Measurements from ENCODE around the gene CCDC87. TPM values are rescaled to one million over a fixed set of nuclear protein-coding genes. Genes with fewer than 3 reads are reported as not detected.
"Not testable (repeated sequence)": the region's sequence is repeated elsewhere in the genome, so short reads cannot be mapped to it uniquely, and the experiment has no call there.

CCDC87 gene
- total and polyA plus RNA-seq, 4 donors, result 0.21 to 0.77 (median 0.46) TPM

- H3K36me3 ChIP-seq (ENCODE audit: control insufficient read depth, insufficient read depth, low read length), result peaks cover 55% of the 10 kb centered on the region
- peak in 1 of 6 donors; percentile 35 for DNase-seq (ENCODE audit: low read depth in 4 of 6, low spot score in 6 of 6)
These were observed 7.9 kb upstream of the CCDC87 start for GRCh38 chr11:66600631-66601233.

GRCh38 chr11:66600219-66600618, 7.4 kb upstream of the CCDC87 start:
- no peak overlapping the region for H3K4me3 ChIP-seq (ENCODE audit: low read depth, low read length)
- WGBS (ENCODE audit: insufficient coverage), result 75% methylated on average over 1 of the region's 2 CpGs
- H3K4me1 ChIP-seq (ENCODE audit: control insufficient read depth, insufficient read depth, low read length), result peaks cover 30% of the 10 kb centered on the region
- peaks cover 50% of the 10 kb centered on the region for H3K36me3 ChIP-seq (ENCODE audit: control insufficient read depth, insufficient read depth, low read length)
- no peaks in the 10 kb centered on the region for H3K27me3 ChIP-seq (ENCODE audit: control insufficient read depth, insufficient read depth, low read length)
- no peak overlapping the region for H3K27ac ChIP-seq (ENCODE audit: low read depth, low read length)
- DNase-seq (ENCODE audit: low read depth in 4 of 6, low spot score in 6 of 6), result no peak
- no peaks in the 10 kb centered on the region for H3K9me3 ChIP-seq (ENCODE audit: control insufficient read depth, insufficient read depth, low read length)

More at GRCh38 chr11:66600631-66601233, 7.9 kb upstream of the CCDC87 start:
- H3K4me3 ChIP-seq (ENCODE audit: low read depth, low read length), result no peak overlapping the region
- peaks cover 25% of the 10 kb centered on the region for H3K4me1 ChIP-seq (ENCODE audit: control insufficient read depth, insufficient read depth, low read length)
- no CpG with 5 or more reads among the region's 4 CpGs for WGBS (ENCODE audit: insufficient coverage)
- no peak overlapping the region for H3K27ac ChIP-seq (ENCODE audit: low read depth, low read length)
- no peaks in the 10 kb centered on the region for H3K9me3 ChIP-seq (ENCODE audit: control insufficient read depth, insufficient read depth, low read length)
- H3K27me3 ChIP-seq (ENCODE audit: control insufficient read depth, insufficient read depth, low read length), result no peaks in the 10 kb centered on the region

GRCh38 chr11:66598993-66599392, 6.1 kb upstream of the CCDC87 start:
- Histone ChIP-seq H3K27ac (ENCODE audit: low read depth, low read length) (no peak overlapping the region), H3K4me3 (ENCODE audit: low read depth, low read length) (no peak overlapping the region), H3K36me3 (ENCODE audit: control insufficient read depth, insufficient read depth, low read length) (peaks cover 39% of the 10 kb centered on the region), H3K27me3 (ENCODE audit: control insufficient read depth, insufficient read depth, low read length) (no peaks in the 10 kb centered on the region), H3K4me1 (ENCODE audit: control insufficient read depth, insufficient read depth, low read length) (peaks cover 40% of the 10 kb centered on the region), H3K9me3 (ENCODE audit: control insufficient read depth, insufficient read depth, low read length) (no peaks in the 10 kb centered on the region)
- no peak for DNase-seq (ENCODE audit: low read depth in 4 of 6, low spot score in 6 of 6)
- 98% methylated on average over 6 of the region's 6 CpGs for WGBS (ENCODE audit: insufficient coverage)

GRCh38 chr11:66595245-66595904, 2.5 kb upstream of the CCDC87 start:
- peaks cover 4% of the 10 kb centered on the region for H3K9me3 ChIP-seq (ENCODE audit: control insufficient read depth, insufficient read depth, low read length)
- H3K4me3 ChIP-seq (ENCODE audit: low read depth, low read length), result no peak overlapping the region
- H3K27me3 ChIP-seq (ENCODE audit: control insufficient read depth, insufficient read depth, low read length), result no peaks in the 10 kb centered on the region
- peaks cover 20% of the 10 kb centered on the region for H3K36me3 ChIP-seq (ENCODE audit: control insufficient read depth, insufficient read depth, low read length)
- DNase-seq (ENCODE audit: low read depth in 4 of 6, low spot score in 6 of 6), result peak in 4 of 6 donors; percentile 13 to 78 (median 54)
- WGBS (ENCODE audit: insufficient coverage), result 36% methylated on average over 4 of the region's 5 CpGs
- peak overlapping the region; percentile 84 for H3K27ac ChIP-seq (ENCODE audit: low read depth, low read length)
- H3K4me1 ChIP-seq (ENCODE audit: control insufficient read depth, insufficient read depth, low read length), result peaks cover 43% of the 10 kb centered on the region

- H3K27me3 ChIP-seq (ENCODE audit: control insufficient read depth, insufficient read depth, low read length), result no peaks in the 10 kb centered on the region
- peaks cover 4% of the 10 kb centered on the region for H3K36me3 ChIP-seq (ENCODE audit: control insufficient read depth, insufficient read depth, low read length)
- H3K27ac ChIP-seq (ENCODE audit: low read depth, low read length), result no peak overlapping the region
- no peak for DNase-seq (ENCODE audit: low read depth in 4 of 6, low spot score in 6 of 6)
- peaks cover 43% of the 10 kb centered on the region for H3K4me1 ChIP-seq (ENCODE audit: control insufficient read depth, insufficient read depth, low read length)
- H3K9me3 ChIP-seq (ENCODE audit: control insufficient read depth, insufficient read depth, low read length), result peaks cover 10% of the 10 kb centered on the region
- peak overlapping the region; percentile 71 for H3K4me3 ChIP-seq (ENCODE audit: low read depth, low read length)
- WGBS (ENCODE audit: insufficient coverage), result 70% methylated on average over 5 of the region's 7 CpGs
These were observed 787 bp upstream of the CCDC87 start for GRCh38 chr11:66593650-66594049.

GRCh38 chr11:66593303-66593635, 406 bp upstream of the CCDC87 start:
- peak overlapping the region; percentile 88 for H3K27ac ChIP-seq (ENCODE audit: low read depth, low read length)
- H3K36me3 ChIP-seq (ENCODE audit: control insufficient read depth, insufficient read depth, low read length), result peaks cover 4% of the 10 kb centered on the region
- peak overlapping the region; percentile 71 for H3K4me3 ChIP-seq (ENCODE audit: low read depth, low read length)
- H3K27me3 ChIP-seq (ENCODE audit: control insufficient read depth, insufficient read depth, low read length), result no peaks in the 10 kb centered on the region
- 17% methylated on average over 9 of the region's 12 CpGs for WGBS (ENCODE audit: insufficient coverage)
- peaks cover 43% of the 10 kb centered on the region for H3K4me1 ChIP-seq (ENCODE audit: control insufficient read depth, insufficient read depth, low read length)
- DNase-seq (ENCODE audit: low read depth in 4 of 6, low spot score in 6 of 6), result peak in 1 of 6 donors; percentile 29
- H3K9me3 ChIP-seq (ENCODE audit: control insufficient read depth, insufficient read depth, low read length), result peaks cover 10% of the 10 kb centered on the region

- H3K27me3 ChIP-seq (ENCODE audit: control insufficient read depth, insufficient read depth, low read length), result no peaks in the 10 kb centered on the region
- H3K36me3 ChIP-seq (ENCODE audit: control insufficient read depth, insufficient read depth, low read length), result no peaks in the 10 kb centered on the region
- peaks cover 41% of the 10 kb centered on the region for H3K4me1 ChIP-seq (ENCODE audit: control insufficient read depth, insufficient read depth, low read length)
- H3K9me3 ChIP-seq (ENCODE audit: control insufficient read depth, insufficient read depth, low read length), result peaks cover 10% of the 10 kb centered on the region
- no peak for DNase-seq (ENCODE audit: low read depth in 4 of 6, low spot score in 6 of 6)
- H3K4me3 ChIP-seq (ENCODE audit: low read depth, low read length), result no peak overlapping the region
- WGBS (ENCODE audit: insufficient coverage), result 100% methylated on average over 1 of the region's 2 CpGs
- no peak overlapping the region for H3K27ac ChIP-seq (ENCODE audit: low read depth, low read length)
These were observed 1.7 kb downstream of the CCDC87 start for GRCh38 chr11:66591175-66591574.

- DNase-seq (ENCODE audit: low read depth in 4 of 6, low spot score in 6 of 6), result no peak
- H3K4me1 ChIP-seq (ENCODE audit: control insufficient read depth, insufficient read depth, low read length), result peaks cover 31% of the 10 kb centered on the region
- no peak overlapping the region for H3K4me3 ChIP-seq (ENCODE audit: low read depth, low read length)
- H3K27ac ChIP-seq (ENCODE audit: low read depth, low read length), result no peak overlapping the region
- 82% methylated on average over 5 of the region's 7 CpGs for WGBS (ENCODE audit: insufficient coverage)
- H3K36me3 ChIP-seq (ENCODE audit: control insufficient read depth, insufficient read depth, low read length), result no peaks in the 10 kb centered on the region
- no peaks in the 10 kb centered on the region for H3K27me3 ChIP-seq (ENCODE audit: control insufficient read depth, insufficient read depth, low read length)
- H3K9me3 ChIP-seq (ENCODE audit: control insufficient read depth, insufficient read depth, low read length), result peaks cover 10% of the 10 kb centered on the region
These were observed 2.7 kb downstream of the CCDC87 start for GRCh38 chr11:66589996-66590675.

- H3K4me1 ChIP-seq (ENCODE audit: control insufficient read depth, insufficient read depth, low read length), result peaks cover 24% of the 10 kb centered on the region
- not testable (repeated sequence) for H3K36me3 ChIP-seq (ENCODE audit: control insufficient read depth, insufficient read depth, low read length); H3K9me3 ChIP-seq (ENCODE audit: control insufficient read depth, insufficient read depth, low read length); H3K27ac ChIP-seq (ENCODE audit: low read depth, low read length); H3K27me3 ChIP-seq (ENCODE audit: control insufficient read depth, insufficient read depth, low read length); H3K4me3 ChIP-seq (ENCODE audit: low read depth, low read length); DNase-seq (ENCODE audit: low read depth in 4 of 6, low spot score in 6 of 6)
- WGBS (ENCODE audit: insufficient coverage), result 100% methylated on average over 1 of the region's 2 CpGs
These were observed 3.5 kb downstream of the CCDC87 start for GRCh38 chr11:66589315-66589714.
